Measurements from ENCODE around the gene BMP3. TPM values are rescaled to one million over a fixed set of nuclear protein-coding genes. Genes with fewer than 3 reads are reported as not detected.

The BMP3 gene
- polyA plus RNA-seq, 1 donor, result 7.6 TPM

GRCh38 chr4:81106150-81106549 is 75.6 kb downstream of the BMP3 start:
- Histone ChIP-seq H3K9me3 (ENCODE audit: control insufficient read depth, low read depth, low read length) (no peaks in the 10 kb centered on the region), H3K4me1 (ENCODE audit: control insufficient read depth, insufficient read depth, low read length) (no peaks in the 10 kb centered on the region), H3K36me3 (ENCODE audit: control insufficient read depth, insufficient read depth, low read length) (peaks cover 31% of the 10 kb centered on the region), H3K27ac (ENCODE audit: low read length) (no peak overlapping the region), H3K27me3 (ENCODE audit: control insufficient read depth, insufficient read depth, low read length) (no peaks in the 10 kb centered on the region), H3K4me3 (ENCODE audit: low read length) (no peak overlapping the region)
- WGBS (ENCODE audit: insufficient coverage, low lambda C conversion rate), result 100% methylated on average over 2 of the region's 4 CpGs
- no peak for DNase-seq

Other genes starting within 250 kb of the BMP3 start
- gene PRKG2, start 184.5 kb downstream of the BMP3 start, polyA plus RNA-seq, result 61.2 TPM